ENCODE measurements around the gene PDE11A.

Gene PDE11A

DNA sequence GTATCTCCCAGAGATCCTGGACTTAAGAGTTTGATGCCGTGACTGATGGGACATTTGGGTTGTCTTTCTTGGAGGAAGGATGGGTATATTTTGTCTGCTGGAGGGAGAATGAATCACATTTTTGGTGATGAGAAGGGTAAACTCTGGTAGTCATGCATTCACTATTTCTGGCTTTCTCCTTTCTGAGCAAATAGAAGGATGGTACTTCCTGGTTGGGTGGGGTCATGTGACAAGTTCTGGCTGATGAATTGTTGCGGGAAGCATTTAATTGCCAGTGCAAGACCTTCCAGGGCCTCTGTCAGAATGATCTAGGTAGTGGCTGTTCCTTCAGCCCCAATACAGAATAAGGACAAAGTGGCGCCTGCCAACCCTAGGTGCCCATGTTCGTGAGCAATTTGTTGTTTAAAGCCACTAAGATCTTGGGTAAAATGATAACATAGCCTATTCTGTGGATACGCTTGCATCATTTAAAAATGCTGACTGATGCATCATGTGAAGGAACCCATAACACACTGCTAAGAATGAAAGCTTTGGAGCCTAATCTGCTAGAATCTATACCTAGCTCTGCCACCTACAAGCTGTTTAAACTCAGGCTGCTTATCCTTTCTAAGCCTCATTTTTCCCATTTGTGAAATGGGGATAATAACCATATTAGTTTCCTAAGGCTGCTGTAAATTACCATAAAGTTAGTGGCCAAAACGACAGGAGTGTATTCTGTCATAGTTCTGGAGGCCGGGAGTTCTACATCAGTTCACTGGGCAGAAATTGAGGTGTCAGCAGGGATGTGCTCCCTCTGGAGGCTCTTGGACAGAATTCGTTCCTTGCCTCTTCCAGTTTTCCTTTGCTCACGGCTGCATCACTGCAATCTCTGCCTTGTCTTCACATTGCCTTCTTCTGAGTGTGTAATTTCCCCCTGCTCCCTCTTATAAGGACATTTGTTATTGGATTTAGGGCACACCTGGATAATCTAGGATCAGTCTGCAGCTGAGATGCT lies 398.7 kb downstream of the PDE11A start:
- Mint-ChIP-seq H3K4me1 (peaks cover 17% of the 10 kb centered on the region), H3K27me3 (peaks cover 8% of the 10 kb centered on the region), H3K27ac (no peak overlapping the region), H3K4me3 (no peak overlapping the region), H3K9me3 (no peaks in the 10 kb centered on the region)
- DNase-seq, result no peak
- ATAC-seq, result no peak

DNA sequence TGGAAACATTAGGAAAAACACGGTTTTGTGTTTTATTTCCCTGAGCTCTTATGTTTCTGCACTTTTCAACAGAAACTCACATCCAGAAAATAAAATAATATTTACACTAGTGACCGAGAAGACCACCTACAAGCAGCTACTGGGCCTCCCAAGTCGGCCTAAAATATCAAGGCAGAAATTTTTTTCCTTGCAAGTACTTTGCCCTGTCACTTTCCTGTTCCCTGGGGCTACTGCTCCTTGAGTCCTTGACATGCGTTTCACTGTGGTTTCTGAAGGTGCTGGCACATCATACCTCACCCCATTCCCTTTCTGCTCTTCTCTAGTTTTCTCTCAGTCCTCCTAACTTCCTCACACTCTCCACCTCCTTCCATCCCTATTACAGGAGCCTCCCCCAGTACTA lies 400.9 kb downstream of the PDE11A start:
- ATAC-seq (no peak), DNase-seq (no peak)
- no peaks in the 10 kb centered on the region for H3K27me3 Mint-ChIP-seq
- no peak overlapping the region for H3K4me3 Mint-ChIP-seq
- no peaks in the 10 kb centered on the region for H3K9me3 Mint-ChIP-seq
- no peak overlapping the region for H3K27ac Mint-ChIP-seq
- H3K4me1 Mint-ChIP-seq, result peaks cover 17% of the 10 kb centered on the region

DNA sequence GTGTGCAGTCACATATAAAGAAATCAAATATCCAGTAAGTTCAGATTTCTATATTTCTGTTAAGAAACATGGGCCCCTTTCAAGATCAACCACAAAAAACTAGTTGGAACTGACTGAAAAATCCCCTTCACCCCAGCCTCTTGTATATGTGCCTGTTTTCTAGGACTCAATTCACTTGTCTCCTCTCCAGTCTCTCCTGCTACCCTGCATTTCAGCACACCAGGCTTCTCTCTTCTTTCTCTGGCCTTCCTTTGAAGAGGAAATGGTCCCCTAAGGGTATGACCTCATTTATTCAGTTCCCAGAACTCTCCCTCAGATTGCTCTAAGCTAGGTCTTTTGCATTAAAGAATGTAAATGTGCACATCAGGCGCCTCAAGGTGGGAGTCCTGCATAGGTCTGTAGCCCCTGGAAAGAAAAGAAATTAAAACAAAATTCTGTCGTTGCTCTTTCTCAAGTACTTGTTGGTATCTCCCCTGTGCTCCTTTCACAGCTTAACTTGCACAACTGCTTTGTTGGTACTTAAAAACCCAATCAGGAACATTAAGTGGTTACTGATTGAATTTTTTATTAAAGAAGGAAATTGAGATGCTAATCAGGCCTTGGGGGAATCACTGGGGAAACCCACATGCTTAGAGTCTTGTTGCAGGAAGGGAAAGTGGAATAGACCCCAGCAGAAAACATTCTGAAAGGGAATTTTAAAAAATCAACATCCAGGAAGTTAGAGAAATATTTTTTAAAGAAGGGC lies 401.6 kb downstream of the PDE11A start:
- Mint-ChIP-seq H3K4me3 (peak overlapping the region in 1 of 2 donors; percentile 41), H3K27me3 (no peaks in the 10 kb centered on the region), H3K9me3 (no peaks in the 10 kb centered on the region), H3K27ac (no peak overlapping the region), H3K4me1 (peaks cover 17% of the 10 kb centered on the region)
- DNase-seq (peak; percentile 4 to 9), ATAC-seq (peak; percentile 88)

DNA sequence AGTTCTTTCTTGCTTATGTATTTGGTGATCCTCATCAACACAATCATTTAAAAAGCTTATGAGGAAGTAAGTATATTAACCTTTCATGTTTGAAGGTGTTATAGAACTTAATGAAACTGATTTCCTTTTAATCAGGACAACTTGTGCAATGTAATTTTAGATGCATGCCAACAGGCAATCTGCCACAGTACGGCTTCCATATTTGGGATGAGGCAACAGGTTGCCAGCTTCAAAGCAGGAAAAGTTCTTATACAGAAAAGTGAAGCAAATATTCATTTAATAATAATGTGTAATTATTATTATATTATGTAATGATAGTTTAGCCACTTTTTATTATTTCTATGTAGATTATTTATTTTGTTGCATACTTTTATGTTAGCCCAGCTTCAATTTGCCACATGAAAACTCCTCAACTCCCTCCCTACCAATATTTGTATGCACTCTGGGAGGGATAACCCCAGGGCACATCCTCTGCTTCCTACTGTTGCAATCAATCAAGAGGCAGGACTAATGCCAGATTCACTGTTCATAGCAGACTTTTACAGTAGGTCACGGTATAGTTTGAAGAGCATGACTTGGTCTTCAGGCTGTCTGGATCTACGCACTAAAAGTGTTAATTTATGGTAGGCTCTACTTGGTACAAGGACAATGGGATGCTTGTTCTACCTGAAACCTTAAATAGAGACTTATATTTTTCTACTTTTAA lies 402.8 kb downstream of the PDE11A start:
- DNase-seq, result no peak
- no peaks in the 10 kb centered on the region for H3K27me3 Mint-ChIP-seq
- ATAC-seq, result no peak
- H3K4me1 Mint-ChIP-seq, result peaks cover 17% of the 10 kb centered on the region
- no peaks in the 10 kb centered on the region for H3K9me3 Mint-ChIP-seq
- no peak overlapping the region for H3K4me3 Mint-ChIP-seq
- H3K27ac Mint-ChIP-seq, result no peak overlapping the region

DNA sequence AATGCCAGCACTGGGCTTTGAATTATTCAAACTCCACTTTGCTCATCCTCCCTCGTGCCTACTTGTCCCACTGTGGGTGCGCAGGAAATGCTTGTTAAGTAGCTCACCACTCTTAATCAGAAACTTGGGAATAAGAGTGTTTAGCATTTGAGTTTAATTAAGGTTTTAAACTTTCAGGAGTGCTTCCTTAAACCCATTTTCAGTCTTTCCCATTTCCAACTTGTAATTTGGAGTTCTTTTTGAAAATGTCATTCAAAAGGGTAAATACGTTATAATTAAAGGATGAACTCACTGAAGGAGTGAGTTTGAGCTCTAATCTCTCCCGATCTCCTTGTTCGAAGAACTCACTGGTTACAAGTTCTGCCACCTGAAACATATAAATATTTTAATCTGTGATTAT lies 403.4 kb downstream of the PDE11A start:
- DNase-seq (no peak), ATAC-seq (no peak)
- H3K27me3 Mint-ChIP-seq, result no peaks in the 10 kb centered on the region
- no peaks in the 10 kb centered on the region for H3K9me3 Mint-ChIP-seq
- peaks cover 17% of the 10 kb centered on the region for H3K4me1 Mint-ChIP-seq
- no peak overlapping the region for H3K4me3 Mint-ChIP-seq
- no peak overlapping the region for H3K27ac Mint-ChIP-seq

DNA sequence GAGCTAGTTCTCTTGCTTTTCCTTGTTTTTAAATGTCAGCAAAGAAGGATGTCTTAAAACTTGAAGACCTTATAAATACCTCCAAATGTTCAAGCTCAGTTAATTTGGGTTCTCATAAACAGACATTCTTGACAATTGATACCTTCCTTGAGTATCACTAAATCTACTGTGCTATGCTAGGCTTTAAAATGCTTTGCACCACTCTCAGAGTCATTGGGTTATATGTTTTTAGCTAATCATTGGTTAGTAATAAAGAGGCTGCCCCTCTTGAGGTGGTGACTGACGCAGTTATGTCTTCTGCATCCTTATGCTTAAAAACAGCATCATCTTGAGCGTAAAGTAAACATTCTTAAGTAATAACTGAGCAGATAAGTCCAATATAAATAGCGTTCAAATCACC lies 404.0 kb downstream of the PDE11A start:
- Mint-ChIP-seq H3K4me3 (no peak overlapping the region), H3K27ac (no peak overlapping the region)
- ATAC-seq, result no peak

DNA sequence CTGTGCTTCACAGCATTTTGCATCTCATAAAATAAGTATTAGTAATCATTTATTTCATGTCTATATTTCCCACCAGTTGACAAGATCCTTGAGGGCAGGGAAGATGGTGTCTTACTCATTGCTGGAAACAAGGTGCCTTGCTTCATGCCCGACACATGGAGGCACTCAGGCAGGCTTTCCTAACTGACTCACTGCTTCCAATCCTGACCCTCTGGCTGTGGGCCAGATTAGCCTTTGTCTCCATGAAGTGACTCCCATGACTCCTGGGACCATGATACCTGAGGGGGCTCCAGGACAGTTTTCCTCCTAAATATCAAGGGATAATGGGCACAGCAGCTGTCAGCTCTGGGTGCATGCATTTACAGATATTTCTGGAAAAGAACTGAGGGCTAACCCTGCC lies 405.0 kb downstream of the PDE11A start:
- H3K9me3 Mint-ChIP-seq, result no peaks in the 10 kb centered on the region
- DNase-seq (no peak), ATAC-seq (no peak)
- H3K4me1 Mint-ChIP-seq, result peaks cover 17% of the 10 kb centered on the region
- H3K27me3 Mint-ChIP-seq, result no peaks in the 10 kb centered on the region
- no peak overlapping the region for H3K4me3 Mint-ChIP-seq
- H3K27ac Mint-ChIP-seq, result no peak overlapping the region

More for the DNA sequence above, 404.0 kb downstream of the PDE11A start:
- DNase-seq, result no peak
- Mint-ChIP-seq H3K27me3 (no peaks in the 10 kb centered on the region), H3K4me1 (peaks cover 17% of the 10 kb centered on the region), H3K9me3 (no peaks in the 10 kb centered on the region)

DNA sequence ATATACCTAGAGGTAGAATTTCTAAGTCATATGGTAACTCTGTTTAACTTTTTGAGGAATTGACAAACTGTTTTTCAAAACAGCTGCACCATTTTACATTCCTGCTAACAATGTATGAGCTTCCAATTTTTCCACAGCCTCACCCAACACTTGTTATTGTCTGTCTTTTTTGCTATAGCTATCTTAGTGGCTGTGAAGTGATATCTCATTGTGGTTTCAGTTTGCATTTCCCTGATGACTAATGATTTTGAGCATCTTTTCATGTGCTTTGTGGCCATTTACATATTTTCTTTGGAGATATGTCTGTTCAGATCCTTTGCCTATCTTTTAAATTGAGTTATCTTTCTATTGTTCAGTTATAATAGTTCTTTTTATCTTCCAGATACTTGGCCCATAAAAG lies 406.2 kb downstream of the PDE11A start:
- ATAC-seq, result peak; percentile 52

DNA sequence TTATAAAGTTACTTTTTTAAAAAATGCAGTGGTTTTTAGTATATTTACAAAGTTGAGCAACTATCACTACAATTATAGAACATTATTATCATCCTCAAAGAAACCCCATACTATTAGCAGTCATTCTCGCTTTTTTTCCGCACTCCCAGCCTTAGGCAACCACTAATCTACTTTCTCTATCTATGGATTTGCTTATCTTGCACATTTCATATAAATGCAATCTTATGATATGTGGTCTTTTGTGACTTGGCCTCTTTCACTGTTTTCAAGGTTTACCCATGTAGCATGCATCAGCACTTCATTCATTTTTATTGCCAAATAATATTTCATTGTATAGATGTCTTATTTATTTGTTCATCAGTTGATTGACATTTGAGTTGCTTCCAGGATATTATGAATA lies 406.6 kb downstream of the PDE11A start:
- DNase-seq (no peak), ATAC-seq (no peak)
- H3K27ac Mint-ChIP-seq, result no peak overlapping the region
- H3K27me3 Mint-ChIP-seq, result no peaks in the 10 kb centered on the region
- peaks cover 5% of the 10 kb centered on the region for H3K4me1 Mint-ChIP-seq
- H3K4me3 Mint-ChIP-seq, result no peak overlapping the region
- H3K9me3 Mint-ChIP-seq, result no peaks in the 10 kb centered on the region

More for the DNA sequence above, 406.2 kb downstream of the PDE11A start:
- Mint-ChIP-seq H3K9me3 (no peaks in the 10 kb centered on the region), H3K4me1 (peaks cover 9% of the 10 kb centered on the region), H3K27me3 (no peaks in the 10 kb centered on the region), H3K4me3 (no peak overlapping the region), H3K27ac (peak overlapping the region in 1 of 2 donors; percentile 72)
- no peak for DNase-seq

DNA sequence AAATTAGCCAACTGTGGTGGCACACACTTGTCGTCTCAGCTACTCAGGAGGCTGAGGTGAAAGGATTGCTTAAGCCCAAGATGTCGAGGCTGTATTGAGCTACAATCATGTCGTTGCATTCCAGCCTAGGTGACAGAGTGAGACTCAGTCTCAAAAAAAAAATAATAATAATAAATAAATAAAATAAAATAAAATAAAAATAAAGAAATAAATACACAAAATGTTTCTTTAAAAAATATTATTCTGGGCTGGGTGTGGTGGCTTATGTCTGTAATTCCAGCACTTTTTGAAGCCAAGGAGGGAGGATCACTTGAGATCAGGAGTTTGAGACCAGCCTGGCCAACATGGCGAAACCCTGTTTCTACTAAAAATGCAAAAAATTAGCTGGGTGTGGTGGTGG lies 407.2 kb downstream of the PDE11A start:
- Mint-ChIP-seq H3K9me3 (no peaks in the 10 kb centered on the region), H3K27ac (no peak overlapping the region), H3K4me3 (no peak overlapping the region), H3K27me3 (peaks cover under 1% of the 10 kb centered on the region), H3K4me1 (no peaks in the 10 kb centered on the region)
- DNase-seq (no peak), ATAC-seq (no peak)

DNA sequence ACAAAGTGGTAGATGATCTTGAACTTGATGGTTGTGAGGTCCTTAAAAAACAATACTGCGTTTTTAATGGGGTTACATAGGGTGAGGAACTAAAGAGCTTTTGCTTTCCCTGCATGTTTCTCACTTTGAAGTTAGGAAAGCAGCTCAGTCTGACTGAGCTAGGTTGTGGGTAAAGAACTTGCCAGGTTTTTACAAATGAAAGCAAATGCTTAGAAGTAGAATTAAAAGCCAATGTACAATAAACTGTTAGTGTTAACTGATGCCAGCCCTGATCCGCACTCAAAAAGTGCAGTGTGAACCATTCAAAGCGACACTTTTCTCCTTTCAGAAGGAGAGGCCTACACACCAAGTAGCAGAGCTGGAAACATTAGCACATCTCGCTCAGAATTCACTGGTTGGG lies 409.7 kb downstream of the PDE11A start:
- Mint-ChIP-seq H3K4me1 (peaks cover 6% of the 10 kb centered on the region), H3K27me3 (peaks cover 10% of the 10 kb centered on the region), H3K27ac (no peak overlapping the region), H3K9me3 (no peaks in the 10 kb centered on the region), H3K4me3 (no peak overlapping the region)
- DNase-seq (no peak), ATAC-seq (no peak)

DNA sequence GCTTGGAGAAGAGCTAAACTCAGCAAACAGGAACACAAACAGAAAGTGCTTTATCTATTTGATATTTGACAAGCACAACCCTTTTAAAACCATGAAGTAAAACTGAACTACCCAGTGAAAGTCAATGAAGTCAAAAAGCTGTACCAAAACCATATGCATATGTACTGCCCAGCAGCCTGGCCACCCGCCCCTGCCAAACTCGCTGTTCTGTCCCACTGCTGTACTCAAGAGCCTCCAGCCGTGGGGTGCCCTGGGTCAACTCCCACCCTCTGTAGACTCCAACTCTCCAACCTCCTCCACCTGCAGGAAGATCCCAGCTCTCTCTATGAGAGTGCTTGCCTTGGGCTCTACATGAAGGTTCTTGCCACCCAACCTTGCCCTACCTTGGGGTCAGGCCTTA lies 411.8 kb downstream of the PDE11A start:
- no peaks in the 10 kb centered on the region for H3K9me3 Mint-ChIP-seq
- ATAC-seq (no peak), DNase-seq (no peak)
- peaks cover 6% of the 10 kb centered on the region for H3K4me1 Mint-ChIP-seq
- H3K4me3 Mint-ChIP-seq, result no peak overlapping the region
- H3K27ac Mint-ChIP-seq, result no peak overlapping the region
- peaks cover 26% of the 10 kb centered on the region for H3K27me3 Mint-ChIP-seq

DNA sequence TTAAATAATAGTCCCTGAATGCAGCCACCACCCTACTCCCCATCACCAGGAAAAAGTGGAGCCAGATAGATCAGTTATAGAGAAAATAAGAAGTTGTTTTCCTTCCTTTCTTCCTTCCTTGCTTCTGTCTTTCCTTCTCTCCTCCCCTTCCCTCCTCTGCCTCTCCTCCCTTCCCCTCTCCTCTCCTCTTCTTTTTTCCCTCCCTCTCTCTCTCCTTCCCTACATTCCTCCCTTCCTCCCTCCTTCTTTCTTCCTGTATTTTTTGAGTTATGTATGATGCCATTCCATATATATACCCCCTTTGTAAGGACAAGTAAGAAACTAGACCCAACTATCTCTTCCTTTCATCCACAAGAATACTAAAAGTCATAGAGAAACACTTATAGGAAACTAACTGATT lies 414.3 kb downstream of the PDE11A start:
- peaks cover 6% of the 10 kb centered on the region for H3K4me1 Mint-ChIP-seq
- no peak overlapping the region for H3K27ac Mint-ChIP-seq
- no peak overlapping the region for H3K4me3 Mint-ChIP-seq
- DNase-seq (no peak), ATAC-seq (no peak)
- no peaks in the 10 kb centered on the region for H3K9me3 Mint-ChIP-seq
- peaks cover 26% of the 10 kb centered on the region for H3K27me3 Mint-ChIP-seq

DNA sequence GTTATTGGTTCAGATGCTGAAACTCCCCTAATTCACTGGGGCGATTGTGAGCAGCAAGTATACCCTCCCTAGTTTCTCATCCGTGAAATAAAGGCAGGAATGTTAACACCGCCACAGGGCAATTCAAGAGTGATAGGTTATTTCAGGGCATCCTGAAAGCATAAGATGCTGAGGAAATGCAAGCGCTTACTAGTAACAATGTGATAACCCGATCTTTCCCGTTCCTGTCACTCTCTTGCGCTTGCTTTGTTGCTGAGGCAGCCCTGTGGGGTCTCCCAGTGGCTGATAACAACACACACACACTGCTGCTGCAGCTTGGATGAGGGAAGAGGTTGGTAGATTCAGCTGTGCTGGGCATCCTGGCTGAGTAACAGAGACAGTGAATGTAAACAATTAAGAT lies 420.7 kb downstream of the PDE11A start:
- no peaks in the 10 kb centered on the region for H3K4me1 Mint-ChIP-seq
- no peak overlapping the region for H3K27ac Mint-ChIP-seq
- no peak overlapping the region for H3K4me3 Mint-ChIP-seq
- ATAC-seq, result no peak
- no peak for DNase-seq
- H3K9me3 Mint-ChIP-seq, result no peaks in the 10 kb centered on the region
- H3K27me3 Mint-ChIP-seq, result peaks cover 26% of the 10 kb centered on the region

DNA sequence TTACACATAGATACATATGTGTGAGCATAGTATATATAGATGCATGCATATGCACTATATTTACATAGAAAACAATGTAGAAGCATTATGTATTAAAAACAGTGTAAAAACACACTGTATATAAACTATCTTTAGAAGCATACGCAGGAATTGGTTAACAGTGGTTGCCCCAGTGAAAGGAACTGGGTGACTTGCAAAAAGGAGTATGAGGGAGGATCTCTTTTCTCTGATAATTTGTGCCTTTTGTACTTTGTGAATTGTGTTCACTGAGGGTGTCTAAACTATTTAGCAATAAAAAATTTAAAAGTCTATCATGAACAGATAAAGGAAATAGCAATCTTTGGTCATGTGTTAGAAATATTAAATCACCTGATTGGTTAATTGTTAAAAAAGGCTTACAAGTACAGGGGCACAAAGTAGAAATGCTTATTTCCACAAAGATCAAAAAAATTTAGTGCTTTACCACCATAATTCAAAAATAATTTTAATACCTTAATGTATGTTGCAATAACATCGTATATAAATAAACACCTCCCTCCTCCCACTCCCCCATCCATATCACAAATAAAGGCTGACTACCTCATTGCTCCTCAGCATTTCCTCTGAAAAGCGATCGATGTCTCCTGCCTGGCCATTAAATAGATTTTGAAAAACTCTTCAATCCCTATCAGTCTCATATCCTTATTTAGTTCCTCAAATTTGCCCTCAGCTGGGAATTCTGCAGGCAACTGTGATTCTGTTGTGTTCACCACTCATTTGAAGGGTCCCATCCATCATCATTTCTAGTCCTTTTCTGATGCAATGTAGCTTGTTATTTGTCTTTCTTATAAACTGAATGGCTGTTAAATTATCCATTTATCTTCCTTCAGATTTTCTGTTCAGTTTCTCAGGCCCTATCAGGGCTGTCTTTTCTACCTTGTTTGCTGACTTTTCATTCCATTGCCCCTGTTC lies 422.7 kb downstream of the PDE11A start:
- H3K4me3 Mint-ChIP-seq, result no peak overlapping the region
- H3K27me3 Mint-ChIP-seq, result peaks cover 20% of the 10 kb centered on the region
- no peaks in the 10 kb centered on the region for H3K9me3 Mint-ChIP-seq
- ATAC-seq, result no peak
- H3K4me1 Mint-ChIP-seq, result no peaks in the 10 kb centered on the region
- no peak overlapping the region for H3K27ac Mint-ChIP-seq
- no peak for DNase-seq

All from stimulated activated naive CD8-positive, alpha-beta T cell treated with anti-CD3 and anti-CD28 coated beads, Interleukin-15, amount 100 ng/mL, for 72 hours (primary cell).